HG02588 (cell line): ENCODE measurements around the gene TEX11.
"Not testable (repeated sequence)": the region's sequence is repeated elsewhere in the genome, so short reads cannot be mapped to it uniquely, and the experiment has no call there.

Experiments
- ATAC-seq: cut with Tn5 transposase; IDR thresholded peaks from one replicate; pipeline ENCODE4 v1.9.1; 2021; ENCODE audit warnings: mild to moderate bottlenecking, moderate library complexity; ENCODE audit not compliant: unreplicated experiment

Gene TEX11

DNA sequence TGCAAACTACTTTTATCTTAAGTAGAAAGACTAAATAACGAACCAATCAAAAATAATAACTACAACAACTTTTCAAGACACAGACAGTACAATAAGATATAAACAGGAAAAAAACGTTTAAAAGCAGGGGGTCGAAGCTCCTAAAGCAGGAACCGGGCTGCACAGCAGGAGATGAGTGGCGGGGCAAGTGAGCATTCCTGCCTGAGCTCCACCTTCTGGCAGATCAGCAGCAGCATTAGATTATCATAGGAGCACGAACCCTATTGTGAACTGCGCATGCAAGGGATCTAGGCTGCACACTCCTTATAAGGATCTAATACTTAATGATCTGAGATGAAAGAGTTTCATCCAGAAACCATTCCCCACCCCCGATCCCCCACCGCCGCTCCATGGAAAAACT lies 146.2 kb downstream of the TEX11 start:
- ATAC-seq, result no peak

DNA sequence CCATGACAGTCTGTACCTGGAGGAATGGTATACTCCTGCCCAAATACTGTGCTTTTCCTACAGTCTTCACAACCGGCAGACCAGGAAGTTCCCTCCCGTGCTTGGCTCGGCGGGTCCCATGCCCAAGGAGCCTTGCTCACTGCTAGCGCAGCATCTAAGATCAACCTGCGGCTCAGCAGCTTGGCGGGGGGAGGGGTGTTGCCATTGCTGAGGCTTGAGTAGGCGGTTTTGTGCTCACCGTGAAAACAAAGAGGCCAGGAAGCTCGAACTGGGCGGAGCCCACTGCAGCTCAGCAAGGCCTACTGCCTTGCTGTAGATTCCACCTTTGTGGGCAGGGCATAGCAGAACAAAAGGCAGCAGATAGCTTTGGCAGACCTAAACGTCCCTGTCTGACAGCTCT lies 152.7 kb downstream of the TEX11 start:
- no peak for ATAC-seq

DNA sequence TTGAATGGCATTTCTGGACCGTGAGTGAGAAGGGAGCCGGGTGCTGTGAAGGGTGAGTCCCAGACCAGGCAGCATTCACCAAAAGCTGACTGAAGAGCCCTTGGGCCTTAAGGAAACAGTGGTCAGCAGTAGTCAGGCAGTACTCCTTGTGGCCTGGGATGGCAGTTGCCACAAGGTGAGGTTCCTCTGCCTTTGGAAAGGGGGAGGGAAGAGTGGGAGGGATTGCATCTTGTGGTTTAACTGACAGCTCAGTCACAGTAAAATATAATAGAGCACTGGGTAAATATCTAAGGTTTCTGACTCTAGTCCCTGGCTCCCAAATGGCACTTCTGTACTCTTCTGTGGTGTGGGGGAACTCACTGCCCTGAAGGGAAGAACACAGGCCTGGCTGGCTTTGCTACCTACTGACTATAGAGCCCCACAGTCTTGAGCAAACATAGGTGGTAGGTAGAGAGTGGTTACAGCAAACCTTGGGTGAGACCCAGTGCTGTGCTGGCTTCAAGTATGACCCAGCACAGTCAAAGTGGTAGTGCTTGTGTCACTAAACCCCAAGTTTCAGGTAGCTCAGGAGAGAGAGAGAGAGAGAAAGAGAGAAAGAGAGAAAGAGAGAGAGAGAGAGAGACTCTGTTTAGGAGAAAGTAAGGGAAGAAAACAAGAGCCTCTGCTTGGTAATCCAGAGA lies 154.2 kb downstream of the TEX11 start:
- no peak for ATAC-seq

DNA sequence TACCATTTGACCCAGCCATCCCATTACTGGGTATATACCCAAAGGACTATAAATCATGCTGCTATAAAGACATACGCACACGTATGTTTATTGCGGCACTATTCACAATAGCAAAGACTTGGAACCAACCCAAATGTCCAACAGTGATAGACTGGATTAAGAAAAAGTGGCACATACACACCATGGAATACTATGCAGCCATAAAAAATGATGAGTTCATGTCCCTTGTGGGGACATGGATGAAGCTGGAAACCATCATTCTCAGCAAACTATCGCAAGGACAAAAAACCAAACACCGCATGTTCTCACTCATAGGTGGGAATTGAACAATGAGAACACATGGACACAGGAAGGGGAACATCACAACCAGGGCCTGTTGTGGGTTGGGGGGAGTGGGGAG lies 174.7 kb downstream of the TEX11 start:
- not testable (repeated sequence) for ATAC-seq

DNA sequence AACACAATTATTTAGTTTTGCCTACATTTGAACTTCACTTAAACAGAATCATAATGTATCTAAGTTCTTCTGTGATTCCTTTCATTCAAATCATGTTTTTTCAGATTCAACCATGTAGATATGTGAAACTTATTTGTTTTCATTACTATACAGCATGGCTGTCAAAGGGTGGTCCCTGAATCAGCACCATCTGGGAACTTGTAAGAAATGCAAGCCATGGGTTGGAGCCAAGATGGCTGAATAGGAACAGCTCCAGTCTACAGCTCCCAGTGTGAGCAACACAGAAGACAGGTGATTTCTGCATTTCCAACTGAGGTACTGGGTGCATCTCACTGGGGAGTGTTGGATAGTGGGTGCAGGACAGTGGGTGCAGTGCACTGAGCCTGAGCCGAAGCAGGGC lies 180.6 kb downstream of the TEX11 start:
- ATAC-seq, result not testable (repeated sequence)

DNA sequence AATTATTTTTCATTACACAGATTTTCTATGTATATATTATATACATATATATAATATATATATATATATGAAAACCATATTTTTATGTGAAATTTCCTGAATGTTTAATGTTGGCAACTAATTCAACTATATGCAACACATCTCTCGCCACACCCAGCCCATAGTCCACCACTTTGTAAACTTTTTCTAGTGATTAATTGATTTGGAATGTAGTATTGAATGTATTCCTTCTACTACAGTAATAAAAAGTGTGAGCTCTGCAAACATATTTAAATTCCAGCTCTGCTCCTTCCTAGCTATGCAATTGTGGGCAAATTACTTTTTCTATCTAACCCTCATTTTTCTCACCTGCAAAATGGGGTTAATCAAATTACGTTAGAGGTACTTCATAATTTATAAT lies 187.8 kb downstream of the TEX11 start:
- no peak for ATAC-seq

GRCh38 chrX:70711336-70711735 lies 197.2 kb downstream of the TEX11 start:
- ATAC-seq, result not testable (repeated sequence)

GRCh38 chrX:70694339-70695122 lies 214.0 kb downstream of the TEX11 start:
- ATAC-seq, result no peak

DNA sequence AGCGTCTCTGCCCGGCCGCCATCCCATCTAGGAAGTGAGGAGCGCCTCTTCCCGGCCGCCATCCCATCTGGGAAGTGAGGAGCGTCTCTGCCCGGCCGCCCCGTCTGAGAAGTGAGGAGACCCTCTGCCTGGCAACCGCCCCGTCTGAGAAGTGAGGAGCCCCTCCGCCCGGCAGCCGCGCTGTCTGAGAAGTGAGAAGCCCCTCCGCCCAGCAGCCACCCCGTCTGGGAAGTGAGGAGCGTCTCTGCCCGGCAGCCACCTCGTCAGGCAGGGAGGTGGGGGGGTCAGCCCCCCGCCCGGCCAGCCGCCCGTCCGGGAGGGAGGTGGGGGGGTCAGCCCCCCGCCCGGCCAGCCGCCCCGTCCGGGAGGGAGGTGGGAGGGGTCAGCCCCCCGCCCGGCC lies 229.1 kb downstream of the TEX11 start:
- ATAC-seq, result not testable (repeated sequence)

GRCh38 chrX:70675284-70675683 lies 233.2 kb downstream of the TEX11 start:
- ATAC-seq, result no peak

DNA sequence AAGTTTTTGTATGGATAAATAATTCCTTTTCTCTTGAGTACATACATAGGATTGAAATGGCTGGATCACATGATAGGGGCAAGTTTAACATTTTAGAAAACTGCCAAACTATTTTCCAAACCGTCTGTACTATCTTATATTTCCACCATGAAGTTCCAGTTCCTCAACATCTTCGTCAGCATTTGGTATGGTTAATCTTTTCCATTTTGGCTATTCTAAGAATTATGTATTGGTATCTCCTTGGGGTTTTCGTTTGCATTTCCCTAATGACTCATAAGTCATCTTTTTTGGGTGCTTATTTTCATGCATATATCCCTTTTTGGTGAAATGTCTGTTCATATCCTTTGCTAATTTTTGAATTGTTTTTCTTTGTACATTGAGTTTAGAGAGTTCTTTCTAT lies 236.2 kb downstream of the TEX11 start:
- no peak for ATAC-seq

- no peak for ATAC-seq
These were observed 239.4 kb downstream of the TEX11 start for GRCh38 chrX:70669120-70669519.

- no peak for ATAC-seq
These were observed 243.8 kb downstream of the TEX11 start for GRCh38 chrX:70664726-70665125.

DNA sequence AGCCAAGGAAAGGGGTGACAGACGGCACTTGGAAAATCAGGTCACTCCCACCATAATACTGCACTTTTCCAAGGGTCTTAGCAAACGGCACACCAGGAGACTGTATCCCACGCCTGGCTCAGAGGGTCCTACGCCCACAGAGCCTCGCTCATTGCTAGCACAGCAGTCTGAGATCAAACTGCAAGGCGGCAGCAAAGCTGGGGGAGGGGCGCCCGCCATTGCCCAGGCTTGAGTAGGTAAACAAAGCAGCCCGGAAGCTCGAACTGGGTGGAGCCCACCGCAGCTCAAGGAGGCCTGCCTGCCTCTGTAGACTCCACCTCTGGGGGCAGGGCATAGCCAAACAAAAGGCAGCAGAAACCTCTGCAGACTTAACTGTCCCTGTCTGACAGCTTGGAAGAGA lies 247.4 kb downstream of the TEX11 start:
- ATAC-seq, result not testable (repeated sequence)

DNA sequence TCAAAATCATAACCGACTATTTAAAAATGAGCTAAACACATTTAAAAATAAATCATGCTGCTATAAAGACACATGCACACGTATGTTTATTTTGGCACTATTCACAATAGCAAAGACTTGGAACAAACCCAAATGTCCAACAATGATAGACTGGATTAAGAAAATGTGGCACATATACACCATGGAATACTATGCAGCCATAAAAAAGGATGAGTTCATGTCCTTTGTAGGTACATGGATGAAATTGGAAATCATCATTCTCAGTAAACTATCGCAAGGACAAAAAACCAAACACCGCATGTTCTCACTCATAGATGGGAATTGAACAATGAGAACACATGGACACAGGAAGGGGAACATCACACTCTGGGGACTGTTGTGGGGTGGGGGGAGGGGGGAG lies 251.0 kb downstream of the TEX11 start:
- not testable (repeated sequence) for ATAC-seq

GRCh38 chrX:70656304-70656703 lies 252.2 kb downstream of the TEX11 start:
- ATAC-seq, result no peak

GRCh38 chrX:70647910-70648309 lies 260.6 kb downstream of the TEX11 start:
- not testable (repeated sequence) for ATAC-seq

GRCh38 chrX:70636218-70636617 lies 272.3 kb downstream of the TEX11 start:
- ATAC-seq, result no peak

- no peak for ATAC-seq
These were observed 272.8 kb downstream of the TEX11 start for GRCh38 chrX:70635669-70636068.

DNA sequence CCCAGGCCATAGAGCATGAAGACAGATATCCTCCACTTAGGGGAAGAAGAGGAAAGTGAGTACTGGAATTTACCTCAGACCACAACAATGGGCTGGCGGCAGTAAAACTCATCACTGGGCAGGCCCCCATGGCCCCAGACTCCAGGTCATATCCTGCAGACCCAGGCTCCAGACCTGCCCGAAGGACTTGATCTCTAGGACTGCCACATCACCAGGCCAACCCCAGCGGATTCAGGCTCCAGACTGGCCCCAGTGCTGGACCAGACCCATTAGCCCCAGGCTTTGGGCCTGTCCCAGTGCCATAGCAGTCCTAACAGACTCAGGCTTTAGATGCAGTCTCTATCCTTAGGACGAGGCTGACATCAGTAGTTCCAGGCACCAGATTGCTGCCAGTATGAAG lies 273.3 kb downstream of the TEX11 start:
- ATAC-seq, result no peak

GRCh38 chrX:70621743-70622142 lies 286.8 kb downstream of the TEX11 start:
- no peak for ATAC-seq

- no peak for ATAC-seq
These were observed 290.0 kb downstream of the TEX11 start for GRCh38 chrX:70618467-70618866.
